ENCODE results near the gene SOX4.

DNA sequence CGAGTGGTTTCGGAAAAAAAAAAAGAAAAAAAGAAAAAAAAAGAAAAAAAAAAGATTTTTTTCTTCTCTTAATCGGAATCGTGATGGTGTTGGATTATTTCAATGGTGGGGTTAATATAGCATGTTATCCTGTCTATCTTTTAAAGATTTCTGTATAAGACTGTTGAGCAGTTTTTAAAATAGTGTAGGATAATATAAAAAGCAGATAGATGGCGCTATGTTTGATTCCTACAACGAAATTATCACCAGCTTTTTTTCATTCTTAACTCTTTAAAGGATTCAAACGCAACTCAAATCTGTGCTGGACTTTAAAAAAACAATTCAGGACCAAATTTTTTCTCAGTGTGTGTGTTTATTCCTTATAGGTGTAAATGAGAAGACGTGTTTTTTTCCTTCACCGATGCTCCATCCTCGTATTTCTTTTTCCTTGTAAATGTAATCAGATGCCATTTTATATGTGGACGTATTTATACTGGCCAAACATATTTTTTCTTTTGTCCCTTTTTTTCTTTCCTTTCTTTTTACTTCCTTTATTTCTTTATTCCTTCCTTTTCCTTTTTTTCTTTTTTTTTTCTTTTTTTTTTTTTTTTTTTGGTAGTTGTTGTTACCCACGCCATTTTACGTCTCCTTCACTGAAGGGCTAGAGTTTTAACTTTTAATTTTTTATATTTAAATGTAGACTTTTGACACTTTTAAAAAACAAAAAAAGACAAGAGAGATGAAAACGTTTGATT, 3.6 kb downstream of the SOX4 start:
- TF ChIP-seq, protein P1, sequence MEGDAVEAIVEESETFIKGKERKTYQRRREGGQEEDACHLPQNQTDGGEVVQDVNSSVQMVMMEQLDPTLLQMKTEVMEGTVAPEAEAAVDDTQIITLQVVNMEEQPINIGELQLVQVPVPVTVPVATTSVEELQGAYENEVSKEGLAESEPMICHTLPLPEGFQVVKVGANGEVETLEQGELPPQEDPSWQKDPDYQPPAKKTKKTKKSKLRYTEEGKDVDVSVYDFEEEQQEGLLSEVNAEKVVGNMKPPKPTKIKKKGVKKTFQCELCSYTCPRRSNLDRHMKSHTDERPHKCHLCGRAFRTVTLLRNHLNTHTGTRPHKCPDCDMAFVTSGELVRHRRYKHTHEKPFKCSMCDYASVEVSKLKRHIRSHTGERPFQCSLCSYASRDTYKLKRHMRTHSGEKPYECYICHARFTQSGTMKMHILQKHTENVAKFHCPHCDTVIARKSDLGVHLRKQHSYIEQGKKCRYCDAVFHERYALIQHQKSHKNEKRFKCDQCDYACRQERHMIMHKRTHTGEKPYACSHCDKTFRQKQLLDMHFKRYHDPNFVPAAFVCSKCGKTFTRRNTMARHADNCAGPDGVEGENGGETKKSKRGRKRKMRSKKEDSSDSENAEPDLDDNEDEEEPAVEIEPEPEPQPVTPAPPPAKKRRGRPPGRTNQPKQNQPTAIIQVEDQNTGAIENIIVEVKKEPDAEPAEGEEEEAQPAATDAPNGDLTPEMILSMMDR (IDR thresholded peaks at IDR 0.05), result peak; percentile 44 to 64 (median 54)
- no peak for TF ChIP-seq POLR2A (IDR thresholded peaks at IDR 0.05)
- TF ChIP-seq EP300 (IDR thresholded peaks at IDR 0.05), result no peak
